ENCODE results near the gene SLC6A3. TPM values are rescaled to one million over a fixed set of nuclear protein-coding genes. Genes with fewer than 3 reads are reported as not detected.
A peak's percentile ranks its signal among the peaks of the same experiment; 100 is the strongest.

Gene SLC6A3
- total RNA-seq, 4 donors from 2014 or later: not detected

GRCh38 chr5:1378096-1378495 lies 67.1 kb downstream of the SLC6A3 start:
- intact Hi-C loops (cut with DNase I; ENCODE audit: low total_unique reads): no loop called here
- peaks cover 16 to 26% (median 26%) of the 10 kb centered on the region in 3 donors for H3K27me3 ChIP-seq

GRCh38 chr5:1376981-1377380 lies 68.3 kb downstream of the SLC6A3 start:
- H3K27ac ChIP-seq: no peak overlapping the region
- ATAC-seq: peak in 1 of 2 donors; percentile 38
- no peak overlapping the region for H3K4me3 ChIP-seq
- no peak for DNase-seq
- H3K9me3 ChIP-seq: no peaks in the 10 kb centered on the region
- no peaks in the 10 kb centered on the region for H3K36me3 ChIP-seq
- TF ChIP-seq CTCF (IDR thresholded peaks at IDR 0.05 in 4 of 5, conservative IDR thresholded peaks at IDR 0.05 in 1 of 5) (no peak), POLR2A (IDR thresholded peaks at IDR 0.05) (no peak)
- peaks cover 0 to 4% of the 10 kb centered on the region in 2 donors for H3K4me1 ChIP-seq
- in situ Hi-C loops (cut with MboI; ENCODE audit: low sequenced_read_pairs in 4 of 4) (loop anchor here in 1 of 4 donors (25.0 kb wide), 1 partner anchor 260 kb away; no protein-coding TSS in a partner anchor), intact Hi-C loops (cut with DNase I; ENCODE audit: low total_unique reads) (no loop called here)
- peaks cover 16 to 26% (median 26%) of the 10 kb centered on the region in 3 donors for H3K27me3 ChIP-seq

More at GRCh38 chr5:1378096-1378495, 67.1 kb downstream of the SLC6A3 start:
- ATAC-seq: no peak
- peaks cover 0 to 4% of the 10 kb centered on the region in 2 donors for H3K4me1 ChIP-seq
- in situ Hi-C loops (cut with MboI; ENCODE audit: low sequenced_read_pairs in 4 of 4): loop anchor here in 1 of 4 donors (25.0 kb wide), 1 partner anchor 259 kb away; no protein-coding TSS in a partner anchor
- no peak overlapping the region for H3K27ac ChIP-seq
- H3K4me3 ChIP-seq: no peak overlapping the region
- no peaks in the 10 kb centered on the region for H3K9me3 ChIP-seq
- TF ChIP-seq CTCF (IDR thresholded peaks at IDR 0.05 in 4 of 5, conservative IDR thresholded peaks at IDR 0.05 in 1 of 5) (no peak), POLR2A (IDR thresholded peaks at IDR 0.05) (no peak)
- no peaks in the 10 kb centered on the region for H3K36me3 ChIP-seq
- no peak for DNase-seq

GRCh38 chr5:1375871-1376810 lies 69.1 kb downstream of the SLC6A3 start:
- no peak for TF ChIP-seq POLR2A (IDR thresholded peaks at IDR 0.05)
- TF ChIP-seq CTCF (IDR thresholded peaks at IDR 0.05 in 4 of 5, conservative IDR thresholded peaks at IDR 0.05 in 1 of 5): no peak
- intact Hi-C loops (cut with DNase I; ENCODE audit: low total_unique reads): no loop called here
- Histone ChIP-seq H3K9me3 (no peaks in the 10 kb centered on the region), H3K36me3 (no peaks in the 10 kb centered on the region), H3K27me3 (peaks cover 14 to 26% (median 25%) of the 10 kb centered on the region in 3 donors), H3K4me1 (peaks cover 0 to 4% of the 10 kb centered on the region in 2 donors), H3K27ac (no peak overlapping the region), H3K4me3 (no peak overlapping the region)
- no peak for ATAC-seq
- in situ Hi-C loops (cut with MboI; ENCODE audit: low sequenced_read_pairs in 4 of 4): loop anchor here in 1 of 4 donors (25.0 kb wide), 1 partner anchor 261 kb away; no protein-coding TSS in a partner anchor
- peak in 1 of 2 donors; percentile 24 for DNase-seq

GRCh38 chr5:1374679-1375055 lies 70.6 kb downstream of the SLC6A3 start:
- ATAC-seq (peak in 1 of 2 donors; percentile 36), DNase-seq (peak in 1 of 2 donors; percentile 22)
- H3K27me3 ChIP-seq: peaks cover 5 to 13% (median 11%) of the 10 kb centered on the region in 3 donors
- intact Hi-C loops (cut with DNase I; ENCODE audit: low total_unique reads) (no loop called here), in situ Hi-C loops (cut with MboI; ENCODE audit: low sequenced_read_pairs in 4 of 4) (loop anchor here in 1 of 4 donors (25.0 kb wide), 1 partner anchor 263 kb away; no protein-coding TSS in a partner anchor)
- no peaks in the 10 kb centered on the region for H3K9me3 ChIP-seq
- TF ChIP-seq CTCF (IDR thresholded peaks at IDR 0.05 in 4 of 5, conservative IDR thresholded peaks at IDR 0.05 in 1 of 5): no peak
- TF ChIP-seq POLR2A (IDR thresholded peaks at IDR 0.05): no peak
- H3K4me1 ChIP-seq: no peaks in the 10 kb centered on the region
- H3K36me3 ChIP-seq: no peaks in the 10 kb centered on the region
- H3K4me3 ChIP-seq: no peak overlapping the region
- no peak overlapping the region for H3K27ac ChIP-seq
